ENCODE results near the gene CRLF3.

Gene CRLF3

DNA sequence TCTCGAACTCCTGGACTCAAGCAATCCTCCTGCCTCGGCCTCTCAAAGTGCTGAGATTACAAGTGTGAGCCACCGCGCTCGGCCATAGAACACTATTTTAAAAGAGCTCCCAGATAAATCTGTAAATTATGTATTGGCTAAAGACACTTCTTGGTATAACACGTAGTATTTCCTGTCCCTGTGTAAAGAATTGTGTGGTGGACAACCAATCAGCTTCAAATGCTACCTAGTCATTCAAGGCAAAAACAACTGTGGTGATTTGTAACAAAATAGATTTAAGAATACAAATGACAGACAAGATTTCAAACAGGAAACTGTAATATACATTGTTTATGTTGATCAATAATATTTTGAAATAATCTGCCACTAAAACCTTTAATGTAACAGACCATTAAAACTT, 14.6 kb downstream of the CRLF3 start:
- TF ChIP-seq, protein P1, sequence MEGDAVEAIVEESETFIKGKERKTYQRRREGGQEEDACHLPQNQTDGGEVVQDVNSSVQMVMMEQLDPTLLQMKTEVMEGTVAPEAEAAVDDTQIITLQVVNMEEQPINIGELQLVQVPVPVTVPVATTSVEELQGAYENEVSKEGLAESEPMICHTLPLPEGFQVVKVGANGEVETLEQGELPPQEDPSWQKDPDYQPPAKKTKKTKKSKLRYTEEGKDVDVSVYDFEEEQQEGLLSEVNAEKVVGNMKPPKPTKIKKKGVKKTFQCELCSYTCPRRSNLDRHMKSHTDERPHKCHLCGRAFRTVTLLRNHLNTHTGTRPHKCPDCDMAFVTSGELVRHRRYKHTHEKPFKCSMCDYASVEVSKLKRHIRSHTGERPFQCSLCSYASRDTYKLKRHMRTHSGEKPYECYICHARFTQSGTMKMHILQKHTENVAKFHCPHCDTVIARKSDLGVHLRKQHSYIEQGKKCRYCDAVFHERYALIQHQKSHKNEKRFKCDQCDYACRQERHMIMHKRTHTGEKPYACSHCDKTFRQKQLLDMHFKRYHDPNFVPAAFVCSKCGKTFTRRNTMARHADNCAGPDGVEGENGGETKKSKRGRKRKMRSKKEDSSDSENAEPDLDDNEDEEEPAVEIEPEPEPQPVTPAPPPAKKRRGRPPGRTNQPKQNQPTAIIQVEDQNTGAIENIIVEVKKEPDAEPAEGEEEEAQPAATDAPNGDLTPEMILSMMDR (IDR thresholded peaks at IDR 0.05), result no peak
- H3K9me3 ChIP-seq, result no peaks in the 10 kb centered on the region
- H3K27ac ChIP-seq, result peak overlapping the region; percentile 96
- peaks cover 11% of the 10 kb centered on the region for H3K36me3 ChIP-seq
- peak overlapping the region; percentile 43 to 53 for H3K4me3 ChIP-seq (ENCODE audit: low read depth in 1 of 2, low read length in 1 of 2)
- peaks cover 89 to 94% of the 10 kb centered on the region in 2 experiments for H3K4me1 ChIP-seq (ENCODE audit: control insufficient read depth in 1 of 2, insufficient read depth in 1 of 2, low read depth in 1 of 2, low read length in 1 of 2)
- no peaks in the 10 kb centered on the region for H3K27me3 ChIP-seq

DNA sequence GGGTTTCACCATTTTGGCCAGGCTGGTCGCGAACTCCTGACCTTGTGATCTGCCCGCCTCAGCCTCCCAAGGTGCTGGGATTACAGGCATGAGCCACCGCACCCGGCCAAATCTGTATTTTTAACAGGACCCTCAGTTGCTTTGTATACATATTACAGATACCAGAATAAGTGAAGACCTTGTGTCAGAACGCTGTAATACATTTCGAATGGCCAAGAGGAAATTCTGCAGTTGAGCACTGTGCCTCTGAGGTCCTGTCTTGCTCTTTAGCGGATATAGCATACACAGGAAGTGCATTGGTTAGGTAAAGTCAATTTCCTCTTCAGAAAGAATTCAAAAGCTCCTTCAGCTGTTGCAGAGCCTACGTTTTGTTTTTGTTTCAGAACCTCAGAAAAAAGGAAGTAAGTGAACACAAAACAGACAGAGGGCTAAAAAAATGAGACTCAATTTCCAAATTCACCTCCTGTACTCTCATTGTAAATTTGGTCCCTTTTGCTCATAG, 15.7 kb downstream of the CRLF3 start:
- no peaks in the 10 kb centered on the region for H3K27me3 ChIP-seq
- peak overlapping the region; percentile 43 to 53 for H3K4me3 ChIP-seq (ENCODE audit: low read depth in 1 of 2, low read length in 1 of 2)
- no peaks in the 10 kb centered on the region for H3K9me3 ChIP-seq
- TF ChIP-seq, protein P1 (IDR thresholded peaks at IDR 0.05), result peak; percentile 43
- peaks cover 80 to 83% of the 10 kb centered on the region in 2 experiments for H3K4me1 ChIP-seq (ENCODE audit: control insufficient read depth in 1 of 2, insufficient read depth in 1 of 2, low read depth in 1 of 2, low read length in 1 of 2)
- H3K36me3 ChIP-seq, result peaks cover 16% of the 10 kb centered on the region
- peak overlapping the region; percentile 96 for H3K27ac ChIP-seq

GRCh38 chr17:30807896-30808295, 16.6 kb downstream of the CRLF3 start:
- Histone ChIP-seq H3K36me3 (peaks cover 25% of the 10 kb centered on the region), H3K9me3 (no peaks in the 10 kb centered on the region), H3K27ac (peak overlapping the region; percentile 96), H3K4me1 (ENCODE audit: control insufficient read depth in 1 of 2, insufficient read depth in 1 of 2, low read depth in 1 of 2, low read length in 1 of 2) (peaks cover 71 to 74% of the 10 kb centered on the region in 2 experiments), H3K27me3 (no peaks in the 10 kb centered on the region), H3K4me3 (ENCODE audit: low read depth in 1 of 2, low read length in 1 of 2) (peak overlapping the region in 1 of 2 experiments; percentile 53)
- TF ChIP-seq, protein P1 (IDR thresholded peaks at IDR 0.05), result no peak

DNA sequence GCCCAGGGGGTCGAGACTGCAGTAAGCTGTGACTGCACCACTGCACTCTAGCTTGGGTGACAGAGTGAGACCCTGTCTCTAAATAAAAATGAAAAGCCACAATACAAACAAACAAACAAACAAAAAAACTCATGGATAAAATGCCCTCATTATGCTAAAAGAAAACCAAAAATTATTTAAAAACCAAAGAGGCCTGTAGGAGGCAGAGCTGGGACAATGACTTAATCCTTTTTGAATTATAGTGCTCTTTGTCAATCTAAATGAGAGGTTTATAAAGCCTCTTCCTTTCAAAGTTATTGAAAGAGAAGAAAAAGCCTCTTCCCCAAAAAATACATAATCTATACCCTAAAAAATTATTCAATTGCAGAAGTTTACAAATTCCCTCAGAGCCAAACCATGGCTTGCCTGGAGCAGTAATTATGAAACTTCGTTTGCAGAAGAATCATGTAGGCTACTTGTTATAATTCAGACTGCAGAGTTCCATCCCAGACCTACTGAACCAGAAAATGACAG, 18.5 kb downstream of the CRLF3 start:
- peaks cover 44% of the 10 kb centered on the region for H3K36me3 ChIP-seq
- H3K27me3 ChIP-seq, result no peaks in the 10 kb centered on the region
- TF ChIP-seq, protein P1 (IDR thresholded peaks at IDR 0.05), result no peak
- no peak overlapping the region for H3K4me3 ChIP-seq (ENCODE audit: low read depth in 1 of 2, low read length in 1 of 2)
- no peaks in the 10 kb centered on the region for H3K9me3 ChIP-seq
- H3K4me1 ChIP-seq (ENCODE audit: control insufficient read depth in 1 of 2, insufficient read depth in 1 of 2, low read depth in 1 of 2, low read length in 1 of 2), result peaks cover 53 to 55% of the 10 kb centered on the region in 2 experiments
- peak overlapping the region; percentile 96 for H3K27ac ChIP-seq

GRCh38 chr17:30801671-30802070, 22.8 kb downstream of the CRLF3 start:
- Histone ChIP-seq H3K27me3 (no peaks in the 10 kb centered on the region), H3K27ac (no peak overlapping the region), H3K9me3 (no peaks in the 10 kb centered on the region), H3K4me3 (ENCODE audit: low read depth in 1 of 2, low read length in 1 of 2) (no peak overlapping the region), H3K36me3 (peaks cover 83% of the 10 kb centered on the region), H3K4me1 (ENCODE audit: control insufficient read depth in 1 of 2, insufficient read depth in 1 of 2, low read depth in 1 of 2, low read length in 1 of 2) (peaks cover 11 to 13% of the 10 kb centered on the region in 2 experiments)
- TF ChIP-seq, protein P1 (IDR thresholded peaks at IDR 0.05), result no peak

All from neutrophil (primary cell).